ENCODE measurements around the gene KRTAP1-3.

Gene KRTAP1-3

DNA sequence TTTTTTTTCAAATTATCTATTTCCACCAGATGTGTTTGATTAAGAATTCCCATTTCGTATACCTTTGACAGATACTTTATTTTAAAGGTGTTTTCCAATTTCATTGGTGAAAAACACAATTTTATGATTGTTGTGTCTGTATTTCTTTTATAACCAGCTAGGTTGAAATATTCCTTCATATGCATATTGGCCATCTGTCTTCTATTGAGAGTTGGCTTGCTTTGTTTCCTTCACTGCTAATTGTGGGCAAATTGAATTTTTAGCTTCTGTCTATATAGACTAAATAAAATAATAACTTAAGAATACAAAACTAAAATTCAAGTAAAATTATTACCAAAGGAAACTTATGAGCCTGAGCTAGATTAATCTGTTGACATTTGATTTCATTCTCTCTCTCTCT is 39.6 kb downstream of the KRTAP1-3 start:
- in situ Hi-C loops (cut with MboI; ENCODE audit: low pct_unique_long_range_greater_than_20kb, low sequenced_read_pairs, unreplicated experiment), result no loop called here
- TF ChIP-seq, protein P1, sequence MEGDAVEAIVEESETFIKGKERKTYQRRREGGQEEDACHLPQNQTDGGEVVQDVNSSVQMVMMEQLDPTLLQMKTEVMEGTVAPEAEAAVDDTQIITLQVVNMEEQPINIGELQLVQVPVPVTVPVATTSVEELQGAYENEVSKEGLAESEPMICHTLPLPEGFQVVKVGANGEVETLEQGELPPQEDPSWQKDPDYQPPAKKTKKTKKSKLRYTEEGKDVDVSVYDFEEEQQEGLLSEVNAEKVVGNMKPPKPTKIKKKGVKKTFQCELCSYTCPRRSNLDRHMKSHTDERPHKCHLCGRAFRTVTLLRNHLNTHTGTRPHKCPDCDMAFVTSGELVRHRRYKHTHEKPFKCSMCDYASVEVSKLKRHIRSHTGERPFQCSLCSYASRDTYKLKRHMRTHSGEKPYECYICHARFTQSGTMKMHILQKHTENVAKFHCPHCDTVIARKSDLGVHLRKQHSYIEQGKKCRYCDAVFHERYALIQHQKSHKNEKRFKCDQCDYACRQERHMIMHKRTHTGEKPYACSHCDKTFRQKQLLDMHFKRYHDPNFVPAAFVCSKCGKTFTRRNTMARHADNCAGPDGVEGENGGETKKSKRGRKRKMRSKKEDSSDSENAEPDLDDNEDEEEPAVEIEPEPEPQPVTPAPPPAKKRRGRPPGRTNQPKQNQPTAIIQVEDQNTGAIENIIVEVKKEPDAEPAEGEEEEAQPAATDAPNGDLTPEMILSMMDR (IDR thresholded peaks at IDR 0.05; ENCODE audit: extremely low read depth, insufficient read depth, missing control alignments), result no peak
- DNase-seq (ENCODE audit: low spot score), result no peak

DNA sequence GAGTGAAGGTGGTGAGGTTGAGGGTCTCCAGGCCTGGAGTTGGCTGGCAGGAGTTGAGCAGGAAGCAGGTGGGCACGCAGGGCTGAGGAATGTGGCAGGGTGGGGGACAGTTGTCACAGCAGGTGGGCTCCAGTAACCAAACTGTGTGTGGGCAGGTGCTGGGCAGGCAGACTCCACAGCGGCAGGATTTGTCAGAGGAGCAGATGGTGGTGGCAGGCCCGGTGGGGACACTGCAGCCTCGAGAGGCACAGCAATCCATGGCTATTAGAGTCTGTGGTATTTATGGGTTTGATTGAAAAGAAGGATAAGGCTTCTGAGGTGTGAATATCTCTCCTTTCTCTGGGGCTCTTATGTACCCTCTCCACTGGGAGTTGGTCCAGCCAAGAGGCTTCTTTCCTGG is 40.8 kb downstream of the KRTAP1-3 start, which contains the start of gene KRTAP3-3:
Gene KRTAP3-3 (minus strand): TSS at position 326 of the 400 bp plus-strand sequence. CDS start 67 bp downstream, at position 259.
- DNase-seq (ENCODE audit: low spot score), result no peak
- in situ Hi-C loops (cut with MboI; ENCODE audit: low pct_unique_long_range_greater_than_20kb, low sequenced_read_pairs, unreplicated experiment), result no loop called here
- TF ChIP-seq, protein P1 (IDR thresholded peaks at IDR 0.05; ENCODE audit: extremely low read depth, insufficient read depth, missing control alignments), result no peak

DNA sequence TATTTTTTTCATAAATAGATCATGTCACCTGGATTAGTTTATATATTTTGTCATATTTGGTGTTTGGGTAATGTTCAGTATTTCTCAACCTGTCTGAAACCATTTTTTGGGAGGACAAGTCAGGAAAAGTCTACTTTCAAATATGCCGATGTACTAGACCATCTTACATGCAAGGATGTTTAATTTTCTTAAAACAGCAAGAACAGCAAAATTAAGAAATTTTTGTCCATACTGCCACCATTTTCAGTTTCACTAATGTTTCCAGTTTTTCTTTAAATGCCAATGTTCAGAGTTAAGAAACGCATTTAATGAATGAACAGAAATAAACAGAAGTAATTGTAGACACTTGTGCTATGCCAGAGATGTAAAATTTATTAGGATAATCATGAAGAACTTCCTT is 41.6 kb downstream of the KRTAP1-3 start:
- in situ Hi-C loops (cut with MboI; ENCODE audit: low pct_unique_long_range_greater_than_20kb, low sequenced_read_pairs, unreplicated experiment), result no loop called here
- DNase-seq (ENCODE audit: low spot score), result no peak
- TF ChIP-seq, protein P1 (IDR thresholded peaks at IDR 0.05; ENCODE audit: extremely low read depth, insufficient read depth, missing control alignments), result no peak

DNA sequence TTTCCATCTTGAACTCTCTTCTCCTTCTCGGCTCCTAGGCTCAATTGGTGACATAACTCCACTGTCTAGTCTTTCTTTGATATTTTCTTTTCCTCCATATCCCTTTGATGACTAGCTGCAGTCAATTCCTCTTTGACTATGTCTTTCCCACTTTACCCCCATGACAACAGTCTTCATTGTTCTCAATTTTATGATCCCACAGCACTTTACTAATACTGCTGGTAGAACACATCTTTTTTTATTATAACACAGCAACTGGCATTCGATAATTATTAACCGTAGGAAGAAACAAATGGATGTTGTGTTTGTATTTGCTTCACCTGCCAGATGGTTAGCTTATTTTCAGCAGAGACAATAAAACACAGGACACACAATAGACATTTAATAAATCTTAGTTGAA is 42.0 kb downstream of the KRTAP1-3 start:
- TF ChIP-seq, protein P1 (IDR thresholded peaks at IDR 0.05; ENCODE audit: extremely low read depth, insufficient read depth, missing control alignments), result no peak
- DNase-seq (ENCODE audit: low spot score), result no peak
- in situ Hi-C loops (cut with MboI; ENCODE audit: low pct_unique_long_range_greater_than_20kb, low sequenced_read_pairs, unreplicated experiment), result no loop called here

DNA sequence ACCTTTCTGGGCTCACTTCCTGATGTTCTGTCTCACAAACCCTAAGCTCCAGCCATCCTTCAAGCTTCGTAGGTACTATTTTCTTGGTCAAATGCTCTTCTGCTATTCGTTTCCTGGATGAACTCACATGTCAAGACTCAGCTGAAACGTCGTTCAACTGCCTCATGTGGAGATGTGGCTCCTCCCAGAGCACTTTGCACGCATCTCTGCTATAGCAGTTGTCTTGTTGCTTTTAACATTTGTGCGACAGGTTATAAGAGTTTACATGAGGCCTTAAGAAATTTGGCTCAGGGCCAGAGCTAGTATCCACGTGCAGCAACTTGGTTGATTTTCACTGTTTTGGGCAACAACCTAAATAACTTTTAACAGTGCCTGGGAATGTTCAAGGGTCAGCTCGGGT is 47.8 kb downstream of the KRTAP1-3 start:
- in situ Hi-C loops (cut with MboI; ENCODE audit: low pct_unique_long_range_greater_than_20kb, low sequenced_read_pairs, unreplicated experiment), result no loop called here
- DNase-seq (ENCODE audit: low spot score), result no peak
- TF ChIP-seq, protein P1 (IDR thresholded peaks at IDR 0.05; ENCODE audit: extremely low read depth, insufficient read depth, missing control alignments), result no peak

DNA sequence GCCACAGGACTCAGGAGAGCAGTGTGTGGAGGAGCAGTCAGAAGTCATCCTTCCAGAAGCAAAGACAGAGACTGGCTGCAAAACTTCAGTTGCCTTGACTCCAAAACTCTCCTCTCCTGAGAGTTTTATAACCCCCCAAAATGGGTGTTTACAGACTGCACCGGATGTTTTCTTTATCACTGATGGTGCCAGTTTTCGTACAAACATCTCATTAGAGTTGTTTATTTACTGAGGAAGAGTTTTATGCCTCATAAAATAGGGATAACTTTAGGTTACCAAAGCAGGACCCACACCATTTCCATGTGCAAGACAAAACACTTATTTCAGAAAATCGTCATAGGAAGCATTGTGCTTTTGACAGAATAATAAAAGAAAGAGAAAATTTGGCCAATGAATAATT is 50.4 kb downstream of the KRTAP1-3 start, which contains the start of gene KRT40:
Gene KRT40 (minus strand): TSS at position 101 of the 400 bp plus-strand sequence. CDS start 53 bp downstream, at position 48.
- TF ChIP-seq, protein P1 (IDR thresholded peaks at IDR 0.05; ENCODE audit: extremely low read depth, insufficient read depth, missing control alignments), result no peak
- in situ Hi-C loops (cut with MboI; ENCODE audit: low pct_unique_long_range_greater_than_20kb, low sequenced_read_pairs, unreplicated experiment), result no loop called here
- DNase-seq (ENCODE audit: low spot score), result no peak

Data from GM13977 (cell line).